Body of pancreas (tissue), 4 donors: Measurements from ENCODE around the gene RECQL5. TPM values are rescaled to one million over a fixed set of nuclear protein-coding genes. Genes with fewer than 3 reads are reported as not detected.
"Not testable (repeated sequence)": the region's sequence is repeated elsewhere in the genome, so short reads cannot be mapped to it uniquely, and the experiment has no call there.

Experiments used
- ATAC-seq: fragments of 150-250 bp; one replicate; pipeline ENCODE4 v1.9.1; 2016
- DNase-seq, 4 donors: peaks; one replicate each; pipeline ENCODE4 v3.0.0-alpha.2; 2019
- H3K27ac ChIP-seq, 4 donors: fragments of 200-600 bp; sonication (generic); 1 replicate in 3 of 4; 2 replicates in 1 of 4; pipeline versions ENCODE4 v1.5.1 to v1.6.1; 2016 to 2019; ENCODE audit warnings: mild to moderate bottlenecking in 1 of 4, mixed read lengths in 1 of 4, moderate library complexity in 1 of 4
- H3K27me3 ChIP-seq, 2 donors: fragments of 200-600 bp; sonication (generic); one replicate each; pipeline ENCODE4 v1.6.0; 2016; ENCODE audit warnings: mild to moderate bottlenecking in 1 of 2
- H3K36me3 ChIP-seq, 2 donors: fragments of 200-600 bp; sonication (generic); replicated peaks in 1 of 2; 2 replicates each; pipeline ENCODE4 v1.5.1; 2016; ENCODE audit warnings: low read depth in 2 of 2; ENCODE audit not compliant: insufficient read depth in 1 of 2
- H3K4me1 ChIP-seq: fragments of 200-600 bp; sonication (generic); one replicate; pipeline ENCODE4 v1.6.0; 2016
- H3K4me3 ChIP-seq, 2 donors: fragments of 200-600 bp; sonication (generic); 1 replicate in 1 of 2; 2 replicates in 1 of 2; pipeline ENCODE4 v1.5.1; 2016 to 2019
- H3K9me3 ChIP-seq, 3 donors: fragments of 200-600 bp; sonication (generic); 1 replicate in 2 of 3; 2 replicates in 1 of 3; pipeline ENCODE4 v1.5.1; 2016
- CTCF ChIP-seq, 7 experiments: fragments of 450-650 bp in 4 of 7; fragments of 200-600 bp in 3 of 7; sonication (generic) in 3 of 7; IDR thresholded peaks; one replicate each; pipeline ENCODE4 v1.5.1; 2016 to 2019; ENCODE audit warnings: antibody characterized with exemption in 7 of 7
- POLR2A ChIP-seq, 3 donors: fragments of 450-650 bp; IDR thresholded peaks; one replicate each; pipeline ENCODE4 v1.6.1; 2016; ENCODE audit warnings: antibody characterized with exemption in 3 of 3, mild to moderate bottlenecking in 2 of 3
- WGBS, 2 donors: methylation state at CpG; one replicate each; pipeline ENCODE4 v1.1.5; 2017; 5-methylcytosine and 5-hydroxymethylcytosine counted together
- intact Hi-C: fragments of 100-400 bp; cut with DNase I; formaldehyde crosslinking; loops from one replicate; pipeline ENCODE4 v1.15.1; 2023
- total RNA-seq, 2 donors: library from RNA; depleted of rRNA; stranded (reverse); fragments of >200 nt; gene quantifications; one replicate each; pipeline ENCODE4 v1.1.0, GENCODE V29; 2016

RECQL5 gene
- total RNA-seq, 2 donors from 2014 or later: 8.6 to 38.6 TPM

DNA sequence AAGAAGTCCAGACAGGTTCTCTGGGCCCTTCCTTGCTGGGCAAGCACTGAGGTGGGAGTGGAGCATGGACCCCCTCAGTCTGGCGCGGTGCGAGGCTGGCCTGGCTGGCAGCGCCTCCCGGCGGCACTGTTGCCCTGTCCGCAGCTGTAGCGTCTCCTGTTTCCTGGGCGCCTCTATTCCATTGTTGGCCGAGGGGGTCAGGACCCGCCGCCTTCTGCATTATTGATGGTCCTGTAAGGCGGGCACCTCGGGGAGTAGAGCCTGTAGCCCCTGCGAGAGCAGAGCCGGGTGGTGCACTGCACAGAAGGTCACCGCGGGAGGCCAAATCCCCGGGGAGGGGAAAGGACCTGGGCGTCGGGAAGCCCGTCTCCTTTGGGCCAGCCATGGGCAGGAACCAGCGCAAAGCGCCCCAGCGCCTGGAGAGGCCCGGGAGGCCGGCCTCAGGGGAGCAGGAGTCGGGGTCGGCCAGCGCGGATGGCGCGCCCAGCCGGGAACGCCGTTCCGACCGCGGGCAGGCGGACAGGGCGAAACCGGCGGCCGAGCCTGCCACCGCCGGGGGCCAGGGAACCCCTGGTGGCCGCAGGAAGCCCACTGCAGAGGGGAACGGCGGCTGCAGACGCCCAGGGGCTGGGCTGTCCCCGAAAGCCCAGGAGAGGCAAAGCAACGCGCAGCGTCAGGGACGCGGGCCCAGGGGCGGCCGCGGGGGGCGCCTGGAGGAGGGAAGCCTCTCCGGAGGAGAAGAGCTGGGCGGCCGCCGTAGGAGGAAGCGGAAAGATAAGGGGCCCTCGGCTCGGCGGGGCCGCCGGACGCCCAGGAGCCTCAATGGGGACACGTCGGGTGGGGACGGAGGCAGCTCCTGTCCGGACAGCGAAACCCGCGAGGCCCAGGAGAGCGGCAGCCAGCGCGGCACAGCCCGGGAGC lies 79.0 kb downstream of the RECQL5 start, which contains the start of gene MYO15B:
Gene MYO15B, plus strand, starts transcription at position 126 of the 921 bp plus-strand sequence. Its CDS starts 258 bp downstream, at position 384.
- no peaks in the 10 kb centered on the region for H3K9me3 ChIP-seq
- WGBS, 2 donors: 26 to 67% methylated on average over 30 to 79 of the region's 82 CpGs
- intact Hi-C loops: no loop called here
- H3K4me1 ChIP-seq: peaks cover 25% of the 10 kb centered on the region
- H3K36me3 ChIP-seq: no peaks in the 10 kb centered on the region
- peak; percentile 7 for ATAC-seq
- TF ChIP-seq POLR2A (IDR thresholded peaks at IDR 0.05): peak in 2 of 3 donors; percentile 28 to 31
- peak in 3 of 7 experiments; percentile 9 to 25 (median 13) for TF ChIP-seq CTCF (IDR thresholded peaks at IDR 0.05)
- peak within 1 kb of the TSS; percentile 75 to 92 (median 82) for H3K27ac ChIP-seq
- peak within 1 kb of the TSS in 1 of 2 donors; percentile 0 for H3K4me3 ChIP-seq
- no peaks in the 10 kb centered on the region for H3K27me3 ChIP-seq
- peak; percentile 33 to 52 (median 44) for DNase-seq

DNA sequence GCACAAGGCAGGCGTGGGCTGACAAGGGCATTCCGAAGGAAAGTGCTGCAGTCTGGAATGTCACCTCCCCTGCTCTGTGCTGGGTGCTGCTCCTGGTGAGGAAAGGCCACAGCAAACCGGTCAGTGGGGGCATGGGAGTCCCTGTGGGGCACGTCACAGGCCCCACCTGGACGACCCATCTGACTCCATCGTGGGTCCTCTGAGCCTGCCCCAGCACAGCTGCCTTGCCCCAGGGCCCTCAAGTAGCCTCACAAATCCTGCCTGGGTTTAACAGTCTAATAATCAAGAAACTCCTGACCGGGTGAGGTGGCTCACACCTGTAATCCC lies 82.1 kb downstream of the RECQL5 start:
- H3K27ac ChIP-seq: no peak overlapping the region
- no peak for DNase-seq
- no peaks in the 10 kb centered on the region for H3K27me3 ChIP-seq
- H3K4me1 ChIP-seq: peaks cover 21% of the 10 kb centered on the region
- H3K9me3 ChIP-seq: no peaks in the 10 kb centered on the region
- intact Hi-C loops: no loop called here
- no peak for ATAC-seq
- 83 to 85% methylated on average over 5 to 7 of the region's 7 CpGs for WGBS, 2 donors
- TF ChIP-seq POLR2A (IDR thresholded peaks at IDR 0.05) (no peak), CTCF (IDR thresholded peaks at IDR 0.05) (no peak)
- no peaks in the 10 kb centered on the region for H3K36me3 ChIP-seq
- H3K4me3 ChIP-seq: no peak overlapping the region

GRCh38 chr17:75583197-75583596 lies 83.8 kb downstream of the RECQL5 start:
- H3K27ac ChIP-seq, H3K4me3 ChIP-seq, intact Hi-C loops, H3K9me3 ChIP-seq, DNase-seq, ATAC-seq, H3K36me3 ChIP-seq, H3K27me3 ChIP-seq: not testable (repeated sequence)
- H3K4me1 ChIP-seq: peaks cover 18% of the 10 kb centered on the region
- WGBS, 2 donors: 87 to 88% methylated on average over 6 of the region's 6 CpGs

- DNase-seq, H3K27ac ChIP-seq, H3K27me3 ChIP-seq, intact Hi-C loops, ATAC-seq, H3K9me3 ChIP-seq, H3K36me3 ChIP-seq, H3K4me3 ChIP-seq: not testable (repeated sequence)
- H3K4me1 ChIP-seq: peaks cover 21% of the 10 kb centered on the region
- WGBS, 2 donors: 79 to 90% methylated on average over 17 to 23 of the region's 23 CpGs
Observed at GRCh38 chr17:75581121-75581725, 85.7 kb downstream of the RECQL5 start.

Other genes with a start within 250 kb of the RECQL5 start
- 100 to 1,000 TPM in 1 of 2 donors, 10 to 100 TPM in 1; 27.2 to 145 TPM for gene TMEM94, start 210.5 kb downstream of the RECQL5 start, total RNA-seq
- gene CASKIN2, start 151.6 kb downstream of the RECQL5 start, total RNA-seq: 10 to 100 TPM in 1 of 2 donors, 1 to 10 TPM in 1; 9.1 to 16.2 TPM
- 100 to 1,000 TPM in 1 of 2 donors, 10 to 100 TPM in 1; 63.8 to 123 TPM for gene TSEN54, start 150.6 kb downstream of the RECQL5 start, total RNA-seq
- gene LLGL2, start 141.5 kb downstream of the RECQL5 start, total RNA-seq: 100 to 1,000 TPM; 113 to 251 TPM
- 100 to 1,000 TPM in 1 of 2 donors, 10 to 100 TPM in 1; 61.2 to 183 TPM for gene MYO15B, start 79.4 kb downstream of the RECQL5 start, total RNA-seq
- gene SMIM5, start 33.7 kb downstream of the RECQL5 start, total RNA-seq: 1 to 10 TPM; 3.3 to 5.2 TPM
- gene SAP30BP, start 184 bp upstream of the RECQL5 start, total RNA-seq: 10 to 100 TPM; 47.2 to 73.8 TPM
- 10 to 100 TPM; 25.1 to 33.7 TPM for gene ITGB4, start 54.3 kb upstream of the RECQL5 start, total RNA-seq
- gene GALK1, start 98.0 kb upstream of the RECQL5 start, total RNA-seq: 10 to 100 TPM; 27.4 to 27.5 TPM
- 10 to 100 TPM; 18.4 to 59.7 TPM for gene UNK, start 117.7 kb upstream of the RECQL5 start, total RNA-seq
- 10 to 100 TPM in 1 of 2 donors, 1 to 10 TPM in 1; 8.6 to 21.8 TPM for gene UNC13D, start 177.2 kb upstream of the RECQL5 start, total RNA-seq
- 10 to 100 TPM; 44.2 to 49.5 TPM for gene WBP2, start 188.2 kb upstream of the RECQL5 start, total RNA-seq
- gene TRIM47, start 211.4 kb upstream of the RECQL5 start, total RNA-seq: 10 to 100 TPM; 39.6 to 41.8 TPM
- gene TRIM65, start 229.8 kb upstream of the RECQL5 start, total RNA-seq: 10 to 100 TPM; 12.5 to 21.0 TPM
- 10 to 100 TPM; 47.7 to 77.8 TPM for gene MRPL38, start 237.7 kb upstream of the RECQL5 start, total RNA-seq